Astrocyte (in vitro differentiated cells and primary cell): Measurements from ENCODE around the gene LSG1.

Experiments
- EZH2 ChIP-seq: IDR thresholded peaks from 2 replicates; pipeline ENCODE4 v1.6.1; 2012; ENCODE audit warnings: mild to moderate bottlenecking, low read length, inconsistent platforms; ENCODE audit not compliant: insufficient read depth
- TF ChIP-seq, protein P1 (sequence below): IDR thresholded peaks from 2 replicates; pipeline ENCODE4 v1.5.1; 2011; ENCODE audit warnings: low read depth, mild to moderate bottlenecking, inconsistent platforms, low read length, moderate library complexity; ENCODE audit not compliant: insufficient read depth

- no peak for TF ChIP-seq EZH2
- TF ChIP-seq, protein P1, sequence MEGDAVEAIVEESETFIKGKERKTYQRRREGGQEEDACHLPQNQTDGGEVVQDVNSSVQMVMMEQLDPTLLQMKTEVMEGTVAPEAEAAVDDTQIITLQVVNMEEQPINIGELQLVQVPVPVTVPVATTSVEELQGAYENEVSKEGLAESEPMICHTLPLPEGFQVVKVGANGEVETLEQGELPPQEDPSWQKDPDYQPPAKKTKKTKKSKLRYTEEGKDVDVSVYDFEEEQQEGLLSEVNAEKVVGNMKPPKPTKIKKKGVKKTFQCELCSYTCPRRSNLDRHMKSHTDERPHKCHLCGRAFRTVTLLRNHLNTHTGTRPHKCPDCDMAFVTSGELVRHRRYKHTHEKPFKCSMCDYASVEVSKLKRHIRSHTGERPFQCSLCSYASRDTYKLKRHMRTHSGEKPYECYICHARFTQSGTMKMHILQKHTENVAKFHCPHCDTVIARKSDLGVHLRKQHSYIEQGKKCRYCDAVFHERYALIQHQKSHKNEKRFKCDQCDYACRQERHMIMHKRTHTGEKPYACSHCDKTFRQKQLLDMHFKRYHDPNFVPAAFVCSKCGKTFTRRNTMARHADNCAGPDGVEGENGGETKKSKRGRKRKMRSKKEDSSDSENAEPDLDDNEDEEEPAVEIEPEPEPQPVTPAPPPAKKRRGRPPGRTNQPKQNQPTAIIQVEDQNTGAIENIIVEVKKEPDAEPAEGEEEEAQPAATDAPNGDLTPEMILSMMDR, result no peak
Measured at GRCh38 chr3:194672876-194673275, 885 bp upstream of the LSG1 start.
